T-helper 1 cell (primary cell): ENCODE results near the gene CARF.
"Not testable (repeated sequence)": the region's sequence is repeated elsewhere in the genome, so short reads cannot be mapped to it uniquely, and the experiment has no call there.

Experiments used
- DNase-seq, 5 donors: peaks; one replicate each; pipeline ENCODE4 v3.0.0-alpha.2; 2012 to 2020

Gene CARF

GRCh38 chr2:202938960-202939359 lies 26.9 kb downstream of the CARF start:
- DNase-seq = no peak

- no peak for DNase-seq
Observed at GRCh38 chr2:202941771-202942170, 29.7 kb downstream of the CARF start.

DNA sequence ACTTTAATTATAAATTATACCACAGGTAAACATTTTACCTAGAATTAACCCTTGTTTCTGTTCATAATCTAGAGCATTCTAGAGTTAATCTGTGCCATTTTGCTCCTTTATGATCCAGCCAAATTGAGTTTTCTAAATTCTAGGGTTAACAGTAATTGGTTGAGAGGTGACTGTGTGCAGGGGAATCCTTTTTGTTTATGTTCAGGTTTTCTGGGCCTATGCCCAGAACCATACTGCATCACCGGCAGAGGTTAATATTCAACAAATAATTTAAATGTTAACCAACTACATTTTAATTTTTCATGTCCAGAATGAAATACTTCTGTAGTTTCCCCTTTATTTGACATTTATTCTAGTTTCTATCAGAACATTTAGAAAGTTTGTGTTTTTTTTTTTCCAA lies 32.3 kb downstream of the CARF start:
- no peak for DNase-seq

DNA sequence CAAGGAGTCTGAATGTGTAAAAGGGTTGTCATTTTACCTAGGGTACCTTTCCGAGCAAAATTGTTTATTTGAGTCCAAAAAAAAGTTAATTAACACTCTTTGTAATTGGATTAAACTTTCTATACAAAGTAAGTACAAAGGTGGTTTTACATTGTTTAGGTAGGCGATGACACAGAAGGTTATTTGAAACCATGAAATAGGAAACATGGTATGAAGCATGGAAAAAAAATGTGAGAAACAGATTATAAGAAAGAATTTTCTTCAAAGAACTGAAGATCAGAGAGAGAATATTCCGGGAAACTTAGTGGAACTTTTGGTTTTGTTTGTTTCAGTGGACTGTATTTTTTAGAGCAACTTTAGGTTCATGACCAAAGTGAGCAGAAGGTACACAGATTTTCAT lies 32.7 kb downstream of the CARF start:
- DNase-seq = no peak

GRCh38 chr2:202945497-202945896 lies 33.4 kb downstream of the CARF start:
- no peak for DNase-seq

DNA sequence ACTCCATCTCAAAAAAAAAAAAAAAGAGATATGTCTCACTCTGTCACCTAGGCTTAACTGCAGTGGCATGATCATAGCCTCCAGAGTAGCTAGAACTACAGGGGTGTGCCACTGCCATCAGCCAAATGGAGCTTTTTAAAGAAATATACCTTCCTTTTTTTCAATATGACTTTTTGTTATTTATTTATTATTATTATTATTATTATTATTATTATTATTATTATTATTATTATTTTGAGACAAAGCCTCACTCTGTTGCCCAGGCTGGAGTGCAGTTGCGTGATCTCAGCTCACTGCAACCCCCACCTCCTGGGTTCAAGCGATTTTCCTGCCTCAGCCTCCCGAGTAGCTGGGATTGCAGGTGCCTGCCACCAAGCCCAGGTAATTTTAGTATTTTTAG lies 37.3 kb downstream of the CARF start:
- DNase-seq = not testable (repeated sequence)

DNA sequence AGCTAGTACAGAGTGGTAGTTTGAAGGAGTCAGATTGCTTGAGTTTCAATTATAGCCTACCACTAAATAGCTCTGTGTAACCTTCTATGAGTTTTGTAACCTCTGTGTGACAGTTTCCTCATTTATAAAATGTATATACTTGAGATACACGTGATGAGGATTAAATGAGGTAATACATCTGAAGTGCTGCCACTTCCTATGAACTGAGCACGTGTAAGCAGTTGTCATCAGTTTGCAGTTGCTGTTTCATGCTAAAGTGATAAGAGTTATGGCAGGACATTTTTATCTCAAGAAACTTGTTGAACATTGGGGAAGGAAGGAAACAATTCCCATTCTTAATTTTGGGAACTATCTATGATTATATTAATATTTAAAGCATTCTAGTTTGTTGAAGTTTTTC lies 38.5 kb downstream of the CARF start:
- DNase-seq = no peak

DNA sequence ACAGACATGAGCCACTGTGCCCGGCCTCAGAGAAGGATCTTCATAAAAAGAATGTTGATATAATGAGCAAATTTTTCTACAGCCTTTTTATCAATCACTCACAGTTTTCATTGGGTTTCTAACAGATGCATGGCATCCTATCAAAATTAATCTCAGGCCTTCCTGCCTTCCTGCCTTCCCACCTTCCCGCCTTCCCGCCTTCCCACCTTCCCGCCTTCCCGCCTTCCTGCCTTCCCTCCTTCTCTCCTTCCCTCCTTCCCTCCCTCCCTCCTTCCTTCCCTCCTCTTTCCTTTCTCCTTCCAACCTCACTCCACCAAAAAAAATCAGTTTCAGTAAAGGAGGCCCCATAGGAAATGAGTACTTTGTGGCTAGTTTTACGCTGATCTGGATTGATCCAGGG lies 48.4 kb downstream of the CARF start:
- DNase-seq = no peak

DNA sequence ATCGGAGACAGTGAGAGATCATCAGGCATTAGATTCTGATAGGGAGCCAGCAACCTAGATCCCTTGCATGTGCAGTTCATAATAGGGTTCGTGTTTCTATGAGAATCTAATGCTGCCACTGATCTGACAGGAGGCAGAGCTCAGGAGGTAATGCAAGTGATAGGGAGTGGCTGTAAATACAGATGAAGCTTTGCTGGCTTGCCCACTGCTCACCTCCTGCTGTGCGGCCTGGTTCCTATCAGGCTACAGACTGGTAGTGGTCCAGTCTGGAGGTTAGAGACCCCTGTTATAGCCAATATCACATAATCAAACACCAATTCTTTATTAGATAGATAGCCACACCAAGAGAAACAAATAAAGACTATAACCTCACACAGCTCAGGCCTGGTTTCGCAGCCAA lies 51.6 kb downstream of the CARF start:
- no peak for DNase-seq

DNA sequence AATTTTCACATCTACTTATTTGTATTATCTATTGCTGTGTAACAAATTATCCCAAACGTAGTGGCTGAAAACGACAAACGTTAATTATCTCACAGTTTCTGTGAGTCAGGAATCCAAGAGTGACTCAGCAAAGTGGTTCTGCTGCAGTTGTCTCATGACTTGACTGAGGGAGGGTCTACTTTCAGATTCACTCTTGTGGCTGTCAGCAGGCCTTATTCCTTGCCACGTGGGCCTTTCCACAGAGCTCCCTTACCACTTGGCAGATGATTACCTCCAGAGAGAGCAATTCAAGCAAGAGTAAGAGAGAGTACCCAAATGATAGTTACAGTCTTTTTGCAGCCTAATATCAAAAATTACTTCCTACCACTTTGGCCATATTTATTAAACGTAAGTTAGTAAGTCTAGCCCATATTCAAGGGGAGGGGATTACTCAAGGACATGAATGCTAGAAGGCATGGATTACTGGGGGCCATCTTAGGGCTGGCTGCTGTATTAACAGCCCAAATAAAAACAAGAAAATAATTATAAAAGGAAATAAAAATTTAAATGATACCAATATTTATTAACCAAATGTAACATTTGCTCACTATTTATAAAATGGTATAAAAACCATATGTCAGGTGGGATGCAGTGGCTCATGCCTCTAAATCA lies 53.9 kb downstream of the CARF start:
- peak in 1 of 5 donors; percentile 78 for DNase-seq

DNA sequence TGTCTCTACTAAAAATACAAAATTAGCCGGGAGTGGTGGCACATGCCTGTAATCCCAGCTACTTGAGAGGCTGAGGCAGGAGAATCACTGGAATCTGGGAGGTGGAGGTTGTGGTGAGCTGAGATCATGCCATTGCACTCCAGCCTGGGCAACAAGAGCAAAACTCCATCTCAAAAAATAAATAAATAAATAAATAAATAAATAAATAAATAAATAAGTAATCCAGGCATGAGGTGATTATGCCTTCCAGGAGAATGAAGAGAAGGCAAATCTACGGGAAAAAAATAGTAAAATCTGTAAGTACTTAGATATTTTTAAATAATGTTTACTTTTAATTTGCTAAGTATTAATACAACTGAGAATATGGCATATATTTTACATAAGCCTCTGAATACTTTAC lies 57.3 kb downstream of the CARF start:
- DNase-seq = not testable (repeated sequence)

- DNase-seq = no peak
Observed at GRCh38 chr2:202976809-202977208, 64.7 kb downstream of the CARF start.

GRCh38 chr2:202982779-202983491 lies 70.9 kb downstream of the CARF start:
- no peak for DNase-seq

- no peak for DNase-seq
Observed at GRCh38 chr2:202989749-202990148, 77.7 kb downstream of the CARF start.

- no peak for DNase-seq
Observed at GRCh38 chr2:202990501-202990900, 78.4 kb downstream of the CARF start.

DNA sequence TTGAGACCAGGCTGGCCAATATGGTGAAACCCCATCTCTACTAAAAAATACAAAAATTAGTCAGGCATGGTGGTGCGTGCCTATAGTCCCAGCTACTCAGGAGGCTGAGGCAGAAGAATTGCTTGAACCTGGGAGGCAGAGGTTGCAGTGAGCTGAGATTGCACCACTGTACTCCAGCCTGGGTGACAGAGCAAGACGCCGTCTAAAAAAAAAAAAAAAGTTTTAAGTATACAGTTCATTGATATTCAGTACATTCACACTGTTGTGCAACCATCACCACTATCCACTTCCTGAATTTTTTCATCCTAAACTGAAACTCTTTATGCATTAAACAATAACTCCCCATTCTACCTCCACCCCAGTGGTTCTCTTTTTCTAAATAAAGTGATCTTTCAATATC lies 85.0 kb downstream of the CARF start:
- DNase-seq = not testable (repeated sequence)

- DNase-seq = no peak
Observed at GRCh38 chr2:203002054-203002821, 90.2 kb downstream of the CARF start.

DNA sequence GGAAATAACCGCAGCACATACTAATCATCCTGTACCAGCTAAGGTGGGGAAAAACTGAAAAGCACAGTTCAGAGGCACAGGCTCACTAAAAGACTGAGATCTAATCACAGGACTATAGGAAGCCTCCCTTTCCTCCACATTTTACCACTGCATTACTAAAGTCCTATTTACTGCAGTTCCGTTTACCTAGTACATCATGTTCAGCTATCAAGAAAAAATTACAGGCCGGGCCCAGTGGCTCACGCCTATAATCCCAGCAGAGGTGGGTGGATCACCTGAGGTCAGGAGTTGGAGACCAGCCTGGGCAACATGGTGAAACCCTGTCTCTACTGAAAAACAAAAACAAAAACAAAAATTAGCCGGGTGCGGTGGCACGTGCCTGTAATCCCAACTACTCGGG lies 91.6 kb downstream of the CARF start:
- DNase-seq = no peak

DNA sequence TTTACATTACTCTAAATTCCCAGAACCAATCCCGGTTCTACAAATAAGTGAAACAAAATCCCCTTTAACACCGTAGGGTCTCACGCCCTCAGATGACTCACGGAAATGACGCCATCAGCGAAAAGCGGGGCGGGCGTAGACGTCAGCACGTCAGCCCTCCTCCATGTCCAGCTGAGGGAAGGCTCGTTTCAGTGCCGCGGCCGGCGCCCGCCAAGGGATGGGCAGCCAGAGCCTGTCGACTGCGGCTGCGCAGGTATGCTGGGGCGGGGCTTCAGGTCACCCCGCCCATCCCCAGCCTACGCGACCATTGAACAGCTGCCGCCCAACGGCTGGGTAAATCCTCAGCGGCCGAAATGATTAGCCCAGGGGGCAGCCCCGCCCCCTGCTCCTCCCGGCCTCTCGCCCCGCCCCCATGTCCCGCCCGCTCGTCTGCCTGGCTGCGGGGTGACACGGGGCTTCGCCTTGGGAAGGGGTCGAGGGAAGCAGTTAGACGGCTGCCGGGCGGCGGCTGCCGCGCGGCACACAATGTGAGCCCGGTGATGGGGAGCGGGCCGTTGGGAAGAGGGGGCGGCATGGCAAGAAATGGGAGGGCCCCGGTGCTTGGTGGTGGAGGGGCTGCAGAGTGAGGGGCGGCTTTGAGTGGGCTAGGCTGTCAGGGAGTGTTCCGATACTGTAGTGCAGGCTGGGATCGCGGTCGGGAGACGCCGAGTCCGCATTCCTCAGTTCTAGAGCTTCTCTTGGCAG lies 102.6 kb downstream of the CARF start, which contains the start of gene NBEAL1:
Gene NBEAL1 (plus strand): TSS at position 420 of the 744 bp plus-strand sequence. CDS start 1,510 bp downstream, outside the sequence.
- peak; percentile 93 to 99 (median 94) for DNase-seq

GRCh38 chr2:203016716-203017115 lies 104.6 kb downstream of the CARF start:
- no peak for DNase-seq

- peak in 1 of 5 donors; percentile 12 for DNase-seq
Observed at GRCh38 chr2:203018181-203018580, 106.1 kb downstream of the CARF start.

GRCh38 chr2:203019142-203019541 lies 107.1 kb downstream of the CARF start:
- no peak for DNase-seq

GRCh38 chr2:203021991-203022390 lies 109.9 kb downstream of the CARF start:
- DNase-seq = no peak
